ENCODE measurements around the gene NHLRC4.

GRCh38 chr16:568401-569258 lies 1.8 kb downstream of the NHLRC4 start:
- TF ChIP-seq CTCF (IDR thresholded peaks at IDR 0.05): no peak
- no peak for TF ChIP-seq POLR2A (IDR thresholded peaks at IDR 0.05)

Measured in body of pancreas (tissue), 4 donors.